MCF 10A (cell line): ENCODE results near the gene ZNHIT2. TPM values are rescaled to one million over a fixed set of nuclear protein-coding genes. Genes with fewer than 3 reads are reported as not detected.
A peak's percentile ranks its signal among the peaks of the same experiment; 100 is the strongest.

ENCODE experiments used
- BruUV-seq: library from RNA; stranded (reverse); fragments of 400-500 nt; replicated peaks from 2 replicates; lab custom pipeline; 2021; lab: Mats Ljungman, UMichigan
- CTCF ChIA-PET: fragments of 300-600 bp; sonication (Branson Sonifier 250); formaldehyde crosslinking; extraction: SDS; loops from one replicate; lab custom pipeline; 2021; ENCODE audit warnings: antibody characterized with exemption, inconsistent platforms; lab: Yijun Ruan, JAX
- POLR2A ChIA-PET: fragments of 300-600, 350-650 bp; sonication (Branson Sonifier 250); formaldehyde crosslinking; extraction: SDS; loops from one replicate; lab custom pipeline; 2020; ENCODE audit warnings: antibody characterized with exemption, inconsistent platforms; lab: Yijun Ruan, JAX
- DNase-seq: peaks from one replicate; pipeline ENCODE4 v3.0.0-alpha.2; 2018; ENCODE audit not compliant: unreplicated experiment
- H3K27ac Mint-ChIP-seq: one replicate; pipeline ENCODE4 v1.8.0; 2022; ENCODE audit warnings: mild to moderate bottlenecking, low read depth, mixed read lengths; ENCODE audit not compliant: unreplicated experiment
- H3K27me3 Mint-ChIP-seq: one replicate; pipeline ENCODE4 v1.8.0; 2022; ENCODE audit warnings: mixed read lengths; ENCODE audit not compliant: insufficient read depth, unreplicated experiment
- H3K36me3 Mint-ChIP-seq: one replicate; pipeline ENCODE4 v1.8.0; 2022; ENCODE audit warnings: mild to moderate bottlenecking, moderate library complexity, mixed read lengths; ENCODE audit not compliant: insufficient read depth, unreplicated experiment
- H3K4me1 Mint-ChIP-seq: one replicate; pipeline ENCODE4 v1.8.0; 2022; ENCODE audit warnings: mixed read lengths; ENCODE audit not compliant: insufficient read depth, unreplicated experiment
- H3K4me3 Mint-ChIP-seq: one replicate; pipeline ENCODE4 v1.8.0; 2022; ENCODE audit warnings: mild to moderate bottlenecking, moderate library complexity, mixed read lengths; ENCODE audit not compliant: unreplicated experiment
- H3K9me3 Mint-ChIP-seq: one replicate; pipeline ENCODE4 v1.8.0; 2022; ENCODE audit warnings: mixed read lengths; ENCODE audit not compliant: unreplicated experiment
- CTCF ChIP-seq: fragments of 200-600 bp; IDR thresholded peaks from one replicate; pipeline ENCODE4 v1.8.0; 2022; ENCODE audit warnings: antibody characterized with exemption, mild to moderate bottlenecking; ENCODE audit not compliant: unreplicated experiment
- intact Hi-C: fragments of 100-400 bp; cut with micrococcal nuclease; formaldehyde crosslinking; loops from 2 replicates; pipeline ENCODE4 v1.14.1; 2022
- total RNA-seq: library from RNA; stranded (reverse); gene quantifications from 2 replicates; pipeline ENCODE4 v1.2.3, GENCODE V29; 2022

Gene ZNHIT2
- total RNA-seq, 1 experiment from 2014 or later = 23.6 TPM

- intact Hi-C loops = no loop called here
- H3K4me1 Mint-ChIP-seq = peaks cover 20% of the 10 kb centered on the region
- POLR2A ChIA-PET = interaction anchor here (0.6 to 8.2 kb wide), 5 partner anchors 8 to 93 kb away, joined by 3 to 157 read pairs (median 10); partner anchors contain the start of genes CAPN1, FAU, MRPL49 and ZNHIT2
- H3K36me3 Mint-ChIP-seq = peaks cover 60% of the 10 kb centered on the region
- no peak overlapping the region for H3K27ac Mint-ChIP-seq
- no TSS peak for BruUV-seq
- CTCF ChIA-PET = interaction anchor here (0.6 to 1.1 kb wide), 5 partner anchors 9 to 123 kb away, joined by 3 to 6 read pairs (median 4); partner anchors contain the start of genes FAU and MRPL49
- DNase-seq = no peak
- H3K9me3 Mint-ChIP-seq = no peaks in the 10 kb centered on the region
- peak overlapping the region; percentile 18 for H3K4me3 Mint-ChIP-seq
- H3K27me3 Mint-ChIP-seq = no peaks in the 10 kb centered on the region
- TF ChIP-seq CTCF = no peak
These were observed 13.3 kb upstream of the ZNHIT2 start for GRCh38 chr11:65130631-65131416.

- no TSS peak for BruUV-seq
- Mint-ChIP-seq H3K36me3 (peaks cover 58% of the 10 kb centered on the region), H3K27me3 (no peaks in the 10 kb centered on the region), H3K27ac (no peak overlapping the region), H3K4me1 (peaks cover 17% of the 10 kb centered on the region), H3K4me3 (no peak overlapping the region), H3K9me3 (no peaks in the 10 kb centered on the region)
- no peak for TF ChIP-seq CTCF
- no peak for DNase-seq
- intact Hi-C loops = no loop called here
- ChIA-PET CTCF (interaction anchor here (0.9 to 1.2 kb wide), 4 partner anchors 13 to 124 kb away, joined by 3 read pairs; partner anchors contain the start of gene ZNHIT2), POLR2A (interaction anchor here (1.2 kb wide), 1 partner anchor 50 kb away, joined by 4 read pairs; no protein-coding TSS in a partner anchor)
These were observed 12.3 kb upstream of the ZNHIT2 start for GRCh38 chr11:65129649-65130441.

GRCh38 chr11:65128182-65129145 is 11.0 kb upstream of the ZNHIT2 start:
- BruUV-seq = no TSS peak
- intact Hi-C loops = no loop called here
- POLR2A ChIA-PET = interaction anchor here (2.5 kb wide), 1 partner anchor 11 kb away, joined by 9 read pairs; the partner anchor contains the start of gene ZNHIT2

More at GRCh38 chr11:65128182-65129145, 11.0 kb upstream of the ZNHIT2 start:
- Mint-ChIP-seq H3K4me1 (peaks cover 16% of the 10 kb centered on the region), H3K27me3 (no peaks in the 10 kb centered on the region), H3K27ac (no peak overlapping the region), H3K36me3 (peaks cover 62% of the 10 kb centered on the region), H3K4me3 (no peak overlapping the region), H3K9me3 (no peaks in the 10 kb centered on the region)
- TF ChIP-seq CTCF = no peak
- no peak for DNase-seq
- CTCF ChIA-PET = interaction anchor here (0.7 to 1.2 kb wide), 5 partner anchors 11 to 75 kb away, joined by 3 to 4 read pairs (median 3); partner anchors contain the start of genes TM7SF2 and ZNHIT2
